D341Med (cell line): ENCODE measurements around the gene IRX1.

Experiments used
- DNase-seq: peaks from one replicate; pipeline ENCODE4 v3.0.0; 2012; ENCODE audit warnings: low spot score

IRX1 gene

GRCh38 chr5:3600106-3601060 is 4.8 kb downstream of the IRX1 start:
- no peak for DNase-seq

GRCh38 chr5:3601061-3601710 is 5.6 kb downstream of the IRX1 start:
- no peak for DNase-seq

GRCh38 chr5:3601911-3602782 is 6.5 kb downstream of the IRX1 start:
- no peak for DNase-seq

- no peak for DNase-seq
These were observed 7.3 kb downstream of the IRX1 start for GRCh38 chr5:3602785-3603502.

- DNase-seq = no peak
These were observed 8.9 kb downstream of the IRX1 start for GRCh38 chr5:3604501-3604900.

GRCh38 chr5:3605298-3606010 is 9.8 kb downstream of the IRX1 start:
- DNase-seq = no peak

- no peak for DNase-seq
These were observed 10.6 kb downstream of the IRX1 start for GRCh38 chr5:3606121-3606831.

GRCh38 chr5:3607541-3608181 is 12.0 kb downstream of the IRX1 start:
- DNase-seq = no peak

GRCh38 chr5:3609120-3609681 is 13.6 kb downstream of the IRX1 start:
- no peak for DNase-seq

- no peak for DNase-seq
These were observed 17.0 kb downstream of the IRX1 start for GRCh38 chr5:3612591-3613042.

GRCh38 chr5:3613726-3614125 is 18.1 kb downstream of the IRX1 start:
- no peak for DNase-seq

GRCh38 chr5:3615217-3615616 is 19.6 kb downstream of the IRX1 start:
- no peak for DNase-seq

- no peak for DNase-seq
These were observed 20.2 kb downstream of the IRX1 start for GRCh38 chr5:3615829-3616228.

- DNase-seq = no peak
These were observed 23.9 kb downstream of the IRX1 start for GRCh38 chr5:3619579-3619978.

GRCh38 chr5:3622961-3623360 is 27.3 kb downstream of the IRX1 start:
- DNase-seq = no peak

GRCh38 chr5:3625626-3626025 is 30.0 kb downstream of the IRX1 start:
- no peak for DNase-seq

- no peak for DNase-seq
These were observed 38.4 kb downstream of the IRX1 start for GRCh38 chr5:3634061-3634460.

GRCh38 chr5:3639175-3639574 is 43.5 kb downstream of the IRX1 start:
- no peak for DNase-seq

GRCh38 chr5:3642231-3642630 is 46.6 kb downstream of the IRX1 start:
- no peak for DNase-seq
